NCI-H2107 treated with DMSO at 0.1 percent for 48 hours (cell line): ENCODE data around the gene CDH19.

ENCODE experiments used
- DNase-seq: peaks from one replicate; lab custom pipeline; 2025; ENCODE audit not compliant: unreplicated experiment; lab: John Stamatoyannopoulos, UW

The CDH19 gene

DNA sequence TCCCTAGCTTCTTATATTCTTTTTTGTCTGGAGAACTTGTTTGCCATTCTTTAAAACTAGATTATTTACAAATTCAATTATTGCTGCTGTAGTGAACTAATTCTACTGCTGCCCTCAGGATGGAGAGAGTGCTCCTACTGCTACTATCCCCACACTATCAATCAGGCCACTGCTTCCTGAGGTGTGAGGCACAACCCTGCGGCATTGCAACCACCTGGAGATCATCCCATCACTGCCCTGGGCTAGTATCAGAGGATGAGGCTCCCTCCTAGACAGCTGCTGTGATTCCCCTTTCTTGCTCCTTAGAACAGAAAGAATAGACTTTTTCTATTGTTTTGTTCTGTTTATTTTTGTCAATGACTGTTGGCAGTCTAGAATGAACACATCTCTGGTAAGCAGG lies 146.6 kb downstream of the CDH19 start:
- DNase-seq = no peak
